ENCODE measurements around the gene MN1.

The MN1 gene

DNA sequence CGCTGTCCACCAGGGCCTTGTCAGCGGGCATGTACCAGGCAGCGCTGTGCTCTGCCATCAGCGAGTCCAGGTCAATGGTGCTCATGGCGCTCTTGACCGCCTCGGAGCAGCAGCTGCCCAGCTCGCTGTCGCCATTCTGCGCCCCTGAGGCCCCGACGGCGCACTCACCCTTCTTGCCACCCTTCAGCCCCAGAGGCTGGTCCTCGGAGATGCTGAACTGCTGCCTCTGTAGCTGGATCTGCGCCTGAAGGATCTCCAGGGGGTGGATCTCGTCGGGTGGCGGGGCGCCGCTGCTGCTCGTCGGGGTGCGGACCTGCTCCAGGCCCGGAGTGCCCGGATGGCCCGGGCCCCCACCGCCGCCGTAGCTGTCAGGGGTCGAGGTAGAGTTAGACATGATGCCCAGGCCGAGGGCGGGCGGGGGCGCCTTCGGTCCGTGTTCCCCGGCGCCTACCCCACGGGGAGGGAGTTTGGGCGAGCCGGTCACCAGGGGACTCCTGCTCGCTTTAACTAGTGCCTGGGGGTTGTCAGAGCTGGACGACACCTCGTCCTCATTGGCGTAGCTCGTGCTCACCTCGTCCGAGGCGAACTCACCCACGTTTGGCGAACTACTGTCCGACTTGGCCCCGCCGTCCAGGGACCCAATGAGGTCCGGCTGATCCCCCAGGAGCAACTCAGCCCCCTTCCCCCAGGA lies 4.6 kb downstream of the MN1 start:
- H3K9me3 ChIP-seq (ENCODE audit: low read length): no peaks in the 10 kb centered on the region
- no peaks in the 10 kb centered on the region for H3K4me1 ChIP-seq (ENCODE audit: insufficient read depth, low read length)
- no peak overlapping the region for H3K27ac ChIP-seq (ENCODE audit: low read depth, low read length)
- peak overlapping the region in 1 of 2 donors; percentile 41 for H3K4me3 ChIP-seq (ENCODE audit: low read depth in 1 of 2, low read length in 2 of 2)
- H3K36me3 ChIP-seq (ENCODE audit: insufficient read depth, low read length): no peaks in the 10 kb centered on the region
- peaks cover 0 to 41% of the 10 kb centered on the region in 2 donors for H3K27me3 ChIP-seq (ENCODE audit: control insufficient read depth in 1 of 2, insufficient read depth in 2 of 2, low read length in 2 of 2)
- no peak overlapping the region for H3K9ac ChIP-seq (ENCODE audit: low read length)

DNA sequence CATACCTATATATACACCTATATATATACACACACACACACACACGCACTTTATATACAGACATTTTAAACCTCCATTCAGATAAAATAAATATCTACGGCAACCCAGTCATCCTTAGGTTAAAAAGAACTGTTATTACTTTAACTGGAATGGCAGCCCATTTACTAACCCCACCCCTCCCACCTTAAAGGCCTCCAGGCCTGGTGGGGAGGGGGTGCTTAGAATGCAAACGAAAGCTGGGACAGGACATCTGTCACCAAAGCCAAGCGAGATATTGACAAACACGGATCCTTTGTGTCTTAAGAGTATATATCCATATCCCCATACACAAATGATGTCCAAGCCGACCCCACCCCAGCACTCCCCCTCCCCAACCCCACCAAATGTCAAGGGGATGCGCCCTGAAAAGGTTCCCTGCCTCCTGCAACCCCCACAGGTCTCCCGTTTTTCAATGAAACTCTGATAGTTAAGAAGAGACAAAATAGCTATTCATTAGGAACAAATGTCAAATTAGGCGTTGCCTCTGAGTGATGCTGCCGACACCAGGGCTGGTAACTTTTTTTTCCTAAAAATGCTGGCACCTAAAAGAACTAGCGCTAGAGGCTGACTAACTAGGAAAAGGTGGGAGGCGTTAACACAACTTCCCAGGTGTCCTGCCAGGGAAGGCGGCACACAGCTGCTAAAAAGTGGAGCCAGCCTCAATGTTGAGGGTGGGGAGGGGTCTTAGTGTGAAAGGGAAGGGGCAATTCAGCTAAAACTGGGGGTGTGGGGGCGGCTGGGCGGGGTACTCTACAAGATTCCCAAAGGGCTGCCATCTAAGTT lies 5.6 kb downstream of the MN1 start:
- Histone ChIP-seq H3K4me1 (ENCODE audit: insufficient read depth, low read length) (no peaks in the 10 kb centered on the region), H3K27me3 (ENCODE audit: control insufficient read depth in 1 of 2, insufficient read depth in 2 of 2, low read length in 2 of 2) (peaks cover 0 to 34% of the 10 kb centered on the region in 2 donors), H3K27ac (ENCODE audit: low read depth, low read length) (no peak overlapping the region), H3K36me3 (ENCODE audit: insufficient read depth, low read length) (no peaks in the 10 kb centered on the region), H3K9me3 (ENCODE audit: low read length) (no peaks in the 10 kb centered on the region), H3K4me3 (ENCODE audit: low read depth in 1 of 2, low read length in 2 of 2) (peak overlapping the region; percentile 13 to 43), H3K9ac (ENCODE audit: low read length) (peak overlapping the region; percentile 15)

DNA sequence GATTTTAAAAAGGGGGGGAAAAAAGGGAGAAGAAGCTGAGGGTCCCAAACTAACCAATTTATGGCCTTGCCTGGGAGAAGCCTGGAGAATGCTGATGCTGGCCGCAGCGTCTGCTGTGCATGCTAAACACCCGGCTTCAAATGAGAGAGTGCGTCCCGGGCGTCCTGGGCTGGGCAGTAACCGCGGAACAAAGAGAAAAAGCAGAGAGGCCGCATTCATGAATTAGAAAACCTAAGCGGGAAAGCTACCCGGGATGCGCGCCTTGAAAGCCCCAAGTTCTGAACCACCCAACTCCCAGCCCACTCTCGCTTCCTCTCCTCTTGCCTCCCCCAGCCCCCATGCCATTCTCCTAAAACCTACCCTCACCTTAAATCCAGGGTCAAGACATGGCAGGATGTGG lies 6.5 kb downstream of the MN1 start:
- no peaks in the 10 kb centered on the region for H3K4me1 ChIP-seq (ENCODE audit: insufficient read depth, low read length)
- H3K4me3 ChIP-seq (ENCODE audit: low read depth in 1 of 2, low read length in 2 of 2): peak overlapping the region in 1 of 2 donors; percentile 43
- H3K36me3 ChIP-seq (ENCODE audit: insufficient read depth, low read length): no peaks in the 10 kb centered on the region
- H3K27me3 ChIP-seq (ENCODE audit: control insufficient read depth in 1 of 2, insufficient read depth in 2 of 2, low read length in 2 of 2): peaks cover 0 to 25% of the 10 kb centered on the region in 2 donors
- H3K9me3 ChIP-seq (ENCODE audit: low read length): no peaks in the 10 kb centered on the region
- peak overlapping the region; percentile 15 for H3K9ac ChIP-seq (ENCODE audit: low read length)
- H3K27ac ChIP-seq (ENCODE audit: low read depth, low read length): no peak overlapping the region

DNA sequence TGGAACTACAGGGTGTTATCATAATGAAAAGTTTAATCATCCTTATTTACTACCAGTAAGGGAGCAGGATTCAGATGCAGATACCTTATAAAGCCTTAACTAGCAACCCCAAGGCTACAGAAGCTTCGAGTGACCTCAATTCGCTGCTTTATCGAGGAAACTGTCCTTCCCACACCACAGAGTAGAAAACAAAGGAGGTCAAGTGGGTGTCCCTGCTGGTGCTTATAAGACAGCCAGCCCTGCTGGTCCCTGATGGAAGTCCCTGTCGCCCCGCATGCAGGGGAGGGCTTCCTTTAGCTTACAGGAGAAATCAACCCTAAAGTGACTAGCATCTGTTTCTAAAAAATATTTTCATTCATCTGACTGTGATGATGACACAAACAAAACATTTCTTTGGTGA lies 7.3 kb downstream of the MN1 start:
- H3K4me1 ChIP-seq (ENCODE audit: insufficient read depth, low read length): no peaks in the 10 kb centered on the region
- no peaks in the 10 kb centered on the region for H3K36me3 ChIP-seq (ENCODE audit: insufficient read depth, low read length)
- H3K27me3 ChIP-seq (ENCODE audit: control insufficient read depth in 1 of 2, insufficient read depth in 2 of 2, low read length in 2 of 2): peaks cover 0 to 17% of the 10 kb centered on the region in 2 donors
- no peak overlapping the region for H3K27ac ChIP-seq (ENCODE audit: low read depth, low read length)
- H3K9ac ChIP-seq (ENCODE audit: low read length): no peak overlapping the region
- H3K9me3 ChIP-seq (ENCODE audit: low read length): no peaks in the 10 kb centered on the region
- H3K4me3 ChIP-seq (ENCODE audit: low read depth in 1 of 2, low read length in 2 of 2): peak overlapping the region in 1 of 2 donors; percentile 8

DNA sequence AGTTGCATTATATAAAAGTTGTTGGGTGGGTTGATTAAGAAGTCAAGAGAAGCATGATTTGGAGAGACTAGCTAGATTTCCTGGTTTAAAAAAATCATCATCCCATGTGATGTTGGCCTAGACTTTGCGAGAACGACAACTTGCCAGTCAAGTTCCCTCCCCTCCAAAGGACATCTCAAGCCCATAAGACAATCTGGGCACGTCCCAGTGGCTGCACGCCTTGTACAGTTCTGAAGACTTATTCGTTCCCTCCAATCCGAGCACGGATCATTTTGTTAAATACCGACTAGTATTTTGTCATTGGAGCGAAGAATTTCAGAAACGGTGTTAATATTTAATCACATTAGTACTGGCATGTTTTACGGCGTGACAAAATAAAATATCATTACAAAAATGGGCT lies 8.0 kb downstream of the MN1 start:
- H3K27ac ChIP-seq (ENCODE audit: low read depth, low read length): no peak overlapping the region
- H3K4me3 ChIP-seq (ENCODE audit: low read depth in 1 of 2, low read length in 2 of 2): peak overlapping the region in 1 of 2 donors; percentile 8
- no peak overlapping the region for H3K9ac ChIP-seq (ENCODE audit: low read length)
- no peaks in the 10 kb centered on the region for H3K36me3 ChIP-seq (ENCODE audit: insufficient read depth, low read length)
- peaks cover 0 to 14% of the 10 kb centered on the region in 2 donors for H3K27me3 ChIP-seq (ENCODE audit: control insufficient read depth in 1 of 2, insufficient read depth in 2 of 2, low read length in 2 of 2)
- no peaks in the 10 kb centered on the region for H3K4me1 ChIP-seq (ENCODE audit: insufficient read depth, low read length)
- H3K9me3 ChIP-seq (ENCODE audit: low read length): no peaks in the 10 kb centered on the region

DNA sequence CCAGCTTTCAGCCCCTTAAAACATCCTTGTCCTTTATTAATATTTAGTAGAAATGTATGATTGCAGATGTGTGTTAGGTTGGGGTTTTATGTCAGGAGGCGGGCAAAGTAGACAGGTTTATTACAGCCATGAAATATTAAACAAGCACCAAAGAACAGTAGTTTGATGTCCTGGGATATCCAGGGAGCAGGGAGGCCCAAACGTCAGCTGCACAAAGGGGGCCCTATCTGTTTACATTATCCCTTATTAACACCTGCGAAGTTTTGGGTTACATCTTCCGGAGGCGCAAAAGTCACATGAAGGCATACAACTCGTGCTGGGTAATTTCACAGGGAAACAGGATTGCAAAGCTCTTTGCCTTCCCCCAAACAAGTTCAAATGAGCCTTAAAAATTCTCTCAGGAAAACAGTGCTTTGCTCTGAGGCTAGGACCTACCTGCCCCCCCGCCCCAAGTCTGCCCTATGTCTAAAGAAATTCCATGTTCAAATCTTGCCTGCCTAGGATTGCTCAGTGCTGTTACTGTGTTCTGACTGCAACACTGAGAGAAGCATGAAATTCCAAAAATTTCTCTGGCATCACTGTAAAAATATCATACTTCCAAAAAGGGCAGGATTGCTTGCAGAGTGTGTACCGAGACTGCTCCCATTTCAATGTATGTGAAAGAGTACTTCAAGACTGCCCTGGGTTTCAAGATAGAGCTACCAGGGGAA lies 8.9 kb downstream of the MN1 start:
- H3K4me1 ChIP-seq (ENCODE audit: insufficient read depth, low read length): no peaks in the 10 kb centered on the region
- H3K4me3 ChIP-seq (ENCODE audit: low read depth in 1 of 2, low read length in 2 of 2): peak overlapping the region in 1 of 2 donors; percentile 1
- no peaks in the 10 kb centered on the region for H3K36me3 ChIP-seq (ENCODE audit: insufficient read depth, low read length)
- H3K27ac ChIP-seq (ENCODE audit: low read depth, low read length): no peak overlapping the region
- no peaks in the 10 kb centered on the region for H3K9me3 ChIP-seq (ENCODE audit: low read length)
- peaks cover 0 to 5% of the 10 kb centered on the region in 2 donors for H3K27me3 ChIP-seq (ENCODE audit: control insufficient read depth in 1 of 2, insufficient read depth in 2 of 2, low read length in 2 of 2)
- no peak overlapping the region for H3K9ac ChIP-seq (ENCODE audit: low read length)

DNA sequence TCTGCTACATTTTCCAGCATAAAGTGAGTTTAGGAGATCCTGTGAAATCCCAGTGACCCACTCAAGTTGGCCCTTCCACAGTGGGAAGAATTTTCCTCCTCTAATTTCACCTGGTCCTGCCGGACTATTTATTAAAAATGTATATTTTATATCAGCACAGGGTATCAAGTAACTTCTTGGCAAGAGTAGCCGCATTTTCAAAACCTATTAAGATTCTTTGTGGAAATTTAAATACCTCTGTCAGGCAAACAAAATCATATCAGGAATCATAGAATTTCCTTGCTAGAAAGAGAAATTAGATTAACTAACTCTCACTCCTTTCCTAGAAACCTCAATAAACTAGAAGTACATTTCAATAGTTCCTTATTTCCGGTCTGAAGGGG lies 9.7 kb downstream of the MN1 start:
- Histone ChIP-seq H3K4me1 (ENCODE audit: insufficient read depth, low read length) (no peaks in the 10 kb centered on the region), H3K9ac (ENCODE audit: low read length) (no peak overlapping the region), H3K36me3 (ENCODE audit: insufficient read depth, low read length) (no peaks in the 10 kb centered on the region), H3K27ac (ENCODE audit: low read depth, low read length) (no peak overlapping the region), H3K4me3 (ENCODE audit: low read depth in 1 of 2, low read length in 2 of 2) (no peak overlapping the region), H3K9me3 (ENCODE audit: low read length) (no peaks in the 10 kb centered on the region), H3K27me3 (ENCODE audit: control insufficient read depth in 1 of 2, insufficient read depth in 2 of 2, low read length in 2 of 2) (no peaks in the 10 kb centered on the region)

DNA sequence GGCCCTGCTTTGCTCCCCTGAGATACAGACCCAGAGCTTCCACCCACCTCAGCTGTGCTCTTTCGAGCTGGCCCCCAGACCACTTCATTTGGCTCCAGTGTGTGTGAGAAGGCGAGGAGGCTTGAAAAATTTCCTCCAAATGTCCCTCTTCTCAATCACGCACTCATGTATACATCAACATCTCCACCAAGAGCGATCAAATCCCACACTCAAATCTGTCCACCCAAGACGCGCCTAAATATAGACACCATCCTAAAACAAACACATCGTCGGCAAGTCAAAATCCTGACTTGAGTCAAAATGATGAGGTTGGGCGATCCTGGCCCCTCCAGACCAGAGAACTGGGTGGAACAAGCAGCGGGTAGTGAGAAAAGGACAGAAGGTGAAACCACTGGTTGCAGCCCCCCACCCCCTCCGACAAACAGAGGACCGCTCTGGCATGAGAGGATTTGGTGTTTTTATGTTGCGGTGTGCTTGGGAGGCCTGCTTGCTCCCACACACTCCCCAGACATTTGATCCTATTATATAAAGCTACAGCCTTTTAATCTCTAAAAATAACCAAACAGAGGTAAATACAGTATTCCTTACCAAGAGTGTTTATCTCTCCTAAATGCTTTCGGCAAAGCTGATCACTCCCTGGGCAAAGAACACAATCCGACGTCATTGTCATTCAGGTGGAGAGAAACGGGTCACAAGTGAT lies 10.2 kb downstream of the MN1 start:
- H3K9ac ChIP-seq (ENCODE audit: low read length): no peak overlapping the region
- H3K4me3 ChIP-seq (ENCODE audit: low read depth in 1 of 2, low read length in 2 of 2): no peak overlapping the region
- H3K4me1 ChIP-seq (ENCODE audit: insufficient read depth, low read length): no peaks in the 10 kb centered on the region
- no peaks in the 10 kb centered on the region for H3K9me3 ChIP-seq (ENCODE audit: low read length)
- H3K27me3 ChIP-seq (ENCODE audit: control insufficient read depth in 1 of 2, insufficient read depth in 2 of 2, low read length in 2 of 2): no peaks in the 10 kb centered on the region
- no peaks in the 10 kb centered on the region for H3K36me3 ChIP-seq (ENCODE audit: insufficient read depth, low read length)
- no peak overlapping the region for H3K27ac ChIP-seq (ENCODE audit: low read depth, low read length)

DNA sequence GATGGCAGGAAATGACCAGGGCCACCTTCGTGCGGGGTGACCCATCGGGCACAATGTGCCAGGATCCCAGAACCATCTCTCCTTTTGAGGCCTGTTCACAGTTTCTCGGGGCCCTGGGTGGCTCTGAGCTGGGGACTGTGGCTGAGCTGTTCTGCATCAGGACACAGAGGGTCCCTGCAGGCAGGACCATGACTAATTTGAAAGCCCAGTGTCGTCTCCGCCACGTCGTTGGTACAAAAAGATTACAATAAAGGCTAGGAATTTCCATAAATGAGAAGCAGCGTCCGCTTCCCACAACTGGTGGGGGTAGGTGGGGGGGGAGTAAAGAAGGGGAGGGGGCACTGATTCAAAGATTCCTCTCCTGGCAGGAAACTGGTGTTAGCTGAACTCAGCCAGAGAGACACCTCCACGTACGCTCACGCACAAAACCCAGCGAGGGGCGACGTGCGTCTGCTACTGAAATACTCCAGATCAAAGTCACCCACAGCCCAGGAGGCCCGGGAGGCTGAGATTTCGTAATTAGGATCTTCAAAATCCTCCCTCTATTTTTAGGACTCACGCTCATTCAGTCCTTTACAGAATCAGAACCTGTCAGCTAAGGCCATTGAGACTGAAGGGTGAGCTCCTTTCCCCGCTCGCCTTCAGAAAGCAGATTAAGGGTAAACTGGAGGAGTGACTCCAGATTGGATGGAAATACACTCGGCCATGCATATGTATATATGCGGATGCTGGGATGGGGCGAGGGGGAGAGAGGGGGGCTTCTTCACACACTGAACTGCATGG lies 11.0 kb downstream of the MN1 start:
- no peaks in the 10 kb centered on the region for H3K27me3 ChIP-seq (ENCODE audit: control insufficient read depth in 1 of 2, insufficient read depth in 2 of 2, low read length in 2 of 2)
- H3K4me3 ChIP-seq (ENCODE audit: low read depth in 1 of 2, low read length in 2 of 2): no peak overlapping the region
- no peaks in the 10 kb centered on the region for H3K4me1 ChIP-seq (ENCODE audit: insufficient read depth, low read length)
- no peaks in the 10 kb centered on the region for H3K9me3 ChIP-seq (ENCODE audit: low read length)
- no peaks in the 10 kb centered on the region for H3K36me3 ChIP-seq (ENCODE audit: insufficient read depth, low read length)
- peak overlapping the region; percentile 19 for H3K27ac ChIP-seq (ENCODE audit: low read depth, low read length)
- H3K9ac ChIP-seq (ENCODE audit: low read length): no peak overlapping the region

DNA sequence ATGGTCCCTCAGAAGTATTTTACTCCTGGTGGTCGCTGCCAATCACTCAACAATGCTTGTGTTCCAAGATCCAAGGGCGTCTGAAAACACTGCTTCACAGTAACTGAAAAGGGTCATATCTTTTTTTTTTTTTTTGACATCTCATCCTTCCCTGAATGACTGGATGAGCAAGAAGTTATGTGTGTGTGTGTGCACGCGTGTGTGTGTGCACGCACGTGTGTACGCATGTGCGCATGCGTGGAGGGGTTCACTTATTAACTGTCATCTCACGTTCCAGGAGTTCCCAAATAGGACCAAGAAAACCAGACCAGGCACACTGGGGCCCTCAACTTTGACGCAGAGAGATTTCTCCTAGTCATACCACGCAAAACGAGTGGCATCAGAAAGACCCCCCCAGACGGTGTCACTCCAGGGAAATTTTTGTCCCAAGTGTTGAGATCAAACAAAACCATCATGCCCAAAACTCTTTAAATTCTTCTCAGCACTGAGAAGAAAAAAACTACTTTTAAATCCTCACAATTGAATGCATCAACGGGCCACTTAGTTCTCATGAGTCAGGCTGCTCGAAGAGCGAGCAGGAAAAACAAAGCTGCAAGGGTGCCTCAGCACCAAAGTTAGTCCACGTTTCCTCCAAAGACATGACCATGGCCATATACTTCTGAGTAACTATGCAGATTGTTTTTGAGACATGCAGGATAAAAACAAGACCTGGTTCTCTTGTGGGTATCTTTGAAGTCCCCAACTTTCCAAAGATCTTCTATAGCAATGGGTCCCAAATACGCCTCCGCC lies 12.9 kb downstream of the MN1 start:
- H3K9ac ChIP-seq (ENCODE audit: low read length): no peak overlapping the region
- no peaks in the 10 kb centered on the region for H3K27me3 ChIP-seq (ENCODE audit: control insufficient read depth in 1 of 2, insufficient read depth in 2 of 2, low read length in 2 of 2)
- no peak overlapping the region for H3K27ac ChIP-seq (ENCODE audit: low read depth, low read length)
- no peak overlapping the region for H3K4me3 ChIP-seq (ENCODE audit: low read depth in 1 of 2, low read length in 2 of 2)
- H3K36me3 ChIP-seq (ENCODE audit: insufficient read depth, low read length): no peaks in the 10 kb centered on the region
- H3K4me1 ChIP-seq (ENCODE audit: insufficient read depth, low read length): no peaks in the 10 kb centered on the region
- no peaks in the 10 kb centered on the region for H3K9me3 ChIP-seq (ENCODE audit: low read length)
